ENCODE results near the gene DDX52. TPM values are rescaled to one million over a fixed set of nuclear protein-coding genes. Genes with fewer than 3 reads are reported as not detected.

DDX52 gene
- total RNA-seq, 1 experiment from 2014 or later: 31.9 TPM

DNA sequence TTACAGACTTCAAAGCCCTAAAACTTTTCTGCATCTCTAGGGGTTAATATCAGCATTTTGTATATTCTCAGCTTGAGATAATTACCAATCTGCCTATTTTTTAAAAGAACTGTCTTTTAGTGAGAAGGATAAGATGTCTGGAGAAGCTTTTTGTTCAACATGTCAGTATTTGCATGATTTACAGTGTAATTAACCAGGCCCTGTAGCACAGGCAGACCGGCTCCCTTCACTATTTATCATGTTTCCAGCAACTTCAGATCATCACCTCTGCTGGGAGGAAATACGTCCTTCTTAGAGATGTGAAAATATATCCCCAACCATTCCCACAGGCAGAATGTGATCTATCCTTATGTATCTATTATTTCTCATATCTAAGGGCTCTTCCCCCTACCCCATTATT, 8.6 kb upstream of the DDX52 start:
- DNase-seq (ENCODE audit: low spot score) (no peak), ATAC-seq (no peak)
- Mint-ChIP-seq H3K9me3 (no peaks in the 10 kb centered on the region), H3K27me3 (ENCODE audit: low read depth) (peaks cover 10% of the 10 kb centered on the region), H3K36me3 (no peaks in the 10 kb centered on the region), H3K27ac (no peak overlapping the region), H3K4me3 (no peak overlapping the region), H3K4me1 (no peaks in the 10 kb centered on the region)
- ChIA-PET CTCF (interaction anchor here (5.5 kb wide), 1 partner anchor 165 kb away, joined by 46 read pairs; no protein-coding TSS in a partner anchor), POLR2A (no interaction called here)
- TF ChIP-seq, protein P1, sequence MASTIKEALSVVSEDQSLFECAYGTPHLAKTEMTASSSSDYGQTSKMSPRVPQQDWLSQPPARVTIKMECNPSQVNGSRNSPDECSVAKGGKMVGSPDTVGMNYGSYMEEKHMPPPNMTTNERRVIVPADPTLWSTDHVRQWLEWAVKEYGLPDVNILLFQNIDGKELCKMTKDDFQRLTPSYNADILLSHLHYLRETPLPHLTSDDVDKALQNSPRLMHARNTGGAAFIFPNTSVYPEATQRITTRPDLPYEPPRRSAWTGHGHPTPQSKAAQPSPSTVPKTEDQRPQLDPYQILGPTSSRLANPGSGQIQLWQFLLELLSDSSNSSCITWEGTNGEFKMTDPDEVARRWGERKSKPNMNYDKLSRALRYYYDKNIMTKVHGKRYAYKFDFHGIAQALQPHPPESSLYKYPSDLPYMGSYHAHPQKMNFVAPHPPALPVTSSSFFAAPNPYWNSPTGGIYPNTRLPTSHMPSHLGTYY (CRISPR knock-in tag; IDR thresholded peaks at IDR 0.05): no peak
- no peak for TF ChIP-seq ESRRA (CRISPR knock-in tag; IDR thresholded peaks at IDR 0.05; ENCODE audit: borderline replicate concordance)

DNA sequence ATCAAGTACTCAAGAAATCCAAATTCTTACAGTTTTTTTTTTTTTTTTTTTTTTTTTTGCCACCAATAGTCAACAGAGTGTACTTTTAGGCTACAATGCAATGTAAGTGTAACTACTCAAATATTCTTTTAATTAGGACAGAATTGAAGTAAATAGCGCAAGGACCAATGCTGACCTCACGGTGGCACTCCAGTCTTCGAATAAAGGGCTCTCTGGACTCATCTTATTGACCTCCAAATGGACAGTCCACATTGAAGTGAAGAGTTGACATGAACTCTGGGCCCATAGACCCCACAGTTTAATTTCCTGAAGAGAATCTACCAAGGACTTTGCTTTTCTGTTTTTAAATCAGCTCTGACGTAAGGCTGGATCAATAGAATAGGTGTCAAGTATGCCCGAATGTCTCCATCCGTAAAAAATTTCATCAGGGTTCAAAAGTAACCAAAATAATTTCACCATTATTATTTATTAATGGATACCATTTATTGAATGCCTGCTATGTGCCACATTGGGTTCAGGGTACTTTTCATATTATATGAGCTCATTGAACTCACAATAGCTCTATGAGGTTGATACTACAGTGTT, 7.3 kb upstream of the DDX52 start:
- Mint-ChIP-seq H3K27me3 (ENCODE audit: low read depth) (peaks cover 23% of the 10 kb centered on the region), H3K27ac (no peak overlapping the region), H3K9me3 (no peaks in the 10 kb centered on the region), H3K4me3 (no peak overlapping the region), H3K36me3 (no peaks in the 10 kb centered on the region), H3K4me1 (no peaks in the 10 kb centered on the region)
- TF ChIP-seq TEAD1 (CRISPR knock-in tag; IDR thresholded peaks at IDR 0.05) (no peak), SP1 (CRISPR knock-in tag; conservative IDR thresholded peaks at IDR 0.05) (no peak), ZNF138 (CRISPR knock-in tag; conservative IDR thresholded peaks at IDR 0.05) (no peak), GABPB1 (CRISPR knock-in tag; IDR thresholded peaks at IDR 0.05) (no peak), SMAD3 (CRISPR knock-in tag; IDR thresholded peaks at IDR 0.05; ENCODE audit: borderline replicate concordance) (no peak), ZBTB21 (CRISPR knock-in tag; IDR thresholded peaks at IDR 0.05; ENCODE audit: borderline replicate concordance) (no peak), IRF2 (CRISPR knock-in tag; IDR thresholded peaks at IDR 0.05; ENCODE audit: borderline replicate concordance, low read depth) (no peak), FOXK1 (CRISPR knock-in tag; IDR thresholded peaks at IDR 0.05) (no peak), OVOL2 (CRISPR knock-in tag; IDR thresholded peaks at IDR 0.05; ENCODE audit: borderline replicate concordance) (no peak), GRHL2 (CRISPR knock-in tag; IDR thresholded peaks at IDR 0.05; ENCODE audit: insufficient replicate concordance, severe bottlenecking) (no peak), RELA (CRISPR knock-in tag; IDR thresholded peaks at IDR 0.05; ENCODE audit: borderline replicate concordance) (no peak), SOX15 (CRISPR knock-in tag; IDR thresholded peaks at IDR 0.05) (no peak), TCF7 (CRISPR knock-in tag; IDR thresholded peaks at IDR 0.05; ENCODE audit: low read depth) (no peak)
- TF ChIP-seq, protein P2, sequence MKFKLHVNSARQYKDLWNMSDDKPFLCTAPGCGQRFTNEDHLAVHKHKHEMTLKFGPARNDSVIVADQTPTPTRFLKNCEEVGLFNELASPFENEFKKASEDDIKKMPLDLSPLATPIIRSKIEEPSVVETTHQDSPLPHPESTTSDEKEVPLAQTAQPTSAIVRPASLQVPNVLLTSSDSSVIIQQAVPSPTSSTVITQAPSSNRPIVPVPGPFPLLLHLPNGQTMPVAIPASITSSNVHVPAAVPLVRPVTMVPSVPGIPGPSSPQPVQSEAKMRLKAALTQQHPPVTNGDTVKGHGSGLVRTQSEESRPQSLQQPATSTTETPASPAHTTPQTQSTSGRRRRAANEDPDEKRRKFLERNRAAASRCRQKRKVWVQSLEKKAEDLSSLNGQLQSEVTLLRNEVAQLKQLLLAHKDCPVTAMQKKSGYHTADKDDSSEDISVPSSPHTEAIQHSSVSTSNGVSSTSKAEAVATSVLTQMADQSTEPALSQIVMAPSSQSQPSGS (CRISPR knock-in tag; IDR thresholded peaks at IDR 0.05; ENCODE audit: borderline replicate concordance, low read depth): no peak
- peak; percentile 43 for DNase-seq (ENCODE audit: low spot score)
- POLR2A ChIA-PET: interaction anchor here (0.6 kb wide), 1 partner anchor 136 kb away, joined by 6 read pairs; no protein-coding TSS in a partner anchor
- peak; percentile 55; the same call in 1 of the 2 replicates for ATAC-seq
- CTCF ChIA-PET: interaction anchor here (0.6 to 5.5 kb wide), 15 partner anchors 11 to 1618 kb away, joined by 3 to 46 read pairs (median 4); no protein-coding TSS in a partner anchor

DNA sequence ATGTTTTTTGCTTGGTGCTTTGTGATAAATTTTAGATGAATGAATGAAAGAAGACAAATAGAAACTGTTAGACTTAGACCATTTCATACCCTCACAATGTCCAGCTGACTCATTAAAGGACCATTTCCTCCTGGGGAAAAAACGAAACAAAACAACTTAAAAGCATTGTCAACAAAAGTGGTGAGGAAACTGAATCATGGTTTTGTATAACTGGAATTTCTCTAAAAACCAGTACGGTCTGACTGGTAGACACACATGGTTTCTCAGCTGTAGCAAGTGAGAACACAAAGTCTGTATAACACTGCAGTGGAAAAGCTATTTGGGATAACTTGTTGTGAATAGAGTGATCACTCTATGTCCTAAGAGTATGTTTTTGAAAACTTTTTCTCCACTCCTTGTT, 5.3 kb upstream of the DDX52 start:
- H3K27ac Mint-ChIP-seq: no peak overlapping the region
- no peak for TF ChIP-seq JUN (CRISPR knock-in tag; IDR thresholded peaks at IDR 0.05)
- no peak for TF ChIP-seq ZNF232 (CRISPR knock-in tag; IDR thresholded peaks at IDR 0.05)
- no peak for TF ChIP-seq JAZF1 (CRISPR knock-in tag; IDR thresholded peaks at IDR 0.05)
- TF ChIP-seq, protein P3, sequence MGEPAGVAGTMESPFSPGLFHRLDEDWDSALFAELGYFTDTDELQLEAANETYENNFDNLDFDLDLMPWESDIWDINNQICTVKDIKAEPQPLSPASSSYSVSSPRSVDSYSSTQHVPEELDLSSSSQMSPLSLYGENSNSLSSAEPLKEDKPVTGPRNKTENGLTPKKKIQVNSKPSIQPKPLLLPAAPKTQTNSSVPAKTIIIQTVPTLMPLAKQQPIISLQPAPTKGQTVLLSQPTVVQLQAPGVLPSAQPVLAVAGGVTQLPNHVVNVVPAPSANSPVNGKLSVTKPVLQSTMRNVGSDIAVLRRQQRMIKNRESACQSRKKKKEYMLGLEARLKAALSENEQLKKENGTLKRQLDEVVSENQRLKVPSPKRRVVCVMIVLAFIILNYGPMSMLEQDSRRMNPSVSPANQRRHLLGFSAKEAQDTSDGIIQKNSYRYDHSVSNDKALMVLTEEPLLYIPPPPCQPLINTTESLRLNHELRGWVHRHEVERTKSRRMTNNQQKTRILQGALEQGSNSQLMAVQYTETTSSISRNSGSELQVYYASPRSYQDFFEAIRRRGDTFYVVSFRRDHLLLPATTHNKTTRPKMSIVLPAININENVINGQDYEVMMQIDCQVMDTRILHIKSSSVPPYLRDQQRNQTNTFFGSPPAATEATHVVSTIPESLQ (CRISPR knock-in tag; IDR thresholded peaks at IDR 0.05): no peak
- TF ChIP-seq KAT7 (CRISPR knock-in tag; IDR thresholded peaks at IDR 0.05; ENCODE audit: borderline replicate concordance): no peak
- TF ChIP-seq FOXK1 (CRISPR knock-in tag; IDR thresholded peaks at IDR 0.05): no peak
- TF ChIP-seq, protein P4, sequence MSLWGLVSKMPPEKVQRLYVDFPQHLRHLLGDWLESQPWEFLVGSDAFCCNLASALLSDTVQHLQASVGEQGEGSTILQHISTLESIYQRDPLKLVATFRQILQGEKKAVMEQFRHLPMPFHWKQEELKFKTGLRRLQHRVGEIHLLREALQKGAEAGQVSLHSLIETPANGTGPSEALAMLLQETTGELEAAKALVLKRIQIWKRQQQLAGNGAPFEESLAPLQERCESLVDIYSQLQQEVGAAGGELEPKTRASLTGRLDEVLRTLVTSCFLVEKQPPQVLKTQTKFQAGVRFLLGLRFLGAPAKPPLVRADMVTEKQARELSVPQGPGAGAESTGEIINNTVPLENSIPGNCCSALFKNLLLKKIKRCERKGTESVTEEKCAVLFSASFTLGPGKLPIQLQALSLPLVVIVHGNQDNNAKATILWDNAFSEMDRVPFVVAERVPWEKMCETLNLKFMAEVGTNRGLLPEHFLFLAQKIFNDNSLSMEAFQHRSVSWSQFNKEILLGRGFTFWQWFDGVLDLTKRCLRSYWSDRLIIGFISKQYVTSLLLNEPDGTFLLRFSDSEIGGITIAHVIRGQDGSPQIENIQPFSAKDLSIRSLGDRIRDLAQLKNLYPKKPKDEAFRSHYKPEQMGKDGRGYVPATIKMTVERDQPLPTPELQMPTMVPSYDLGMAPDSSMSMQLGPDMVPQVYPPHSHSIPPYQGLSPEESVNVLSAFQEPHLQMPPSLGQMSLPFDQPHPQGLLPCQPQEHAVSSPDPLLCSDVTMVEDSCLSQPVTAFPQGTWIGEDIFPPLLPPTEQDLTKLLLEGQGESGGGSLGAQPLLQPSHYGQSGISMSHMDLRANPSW (CRISPR knock-in tag; conservative IDR thresholded peaks at IDR 0.05; ENCODE audit: low read depth): no peak
- TF ChIP-seq CREM (CRISPR knock-in tag; IDR thresholded peaks at IDR 0.05): no peak
- TF ChIP-seq NFE2L1 (CRISPR knock-in tag; IDR thresholded peaks at IDR 0.05): no peak
- TF ChIP-seq, protein P5, sequence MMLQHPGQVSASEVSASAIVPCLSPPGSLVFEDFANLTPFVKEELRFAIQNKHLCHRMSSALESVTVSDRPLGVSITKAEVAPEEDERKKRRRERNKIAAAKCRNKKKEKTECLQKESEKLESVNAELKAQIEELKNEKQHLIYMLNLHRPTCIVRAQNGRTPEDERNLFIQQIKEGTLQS (CRISPR knock-in tag; conservative IDR thresholded peaks at IDR 0.05): no peak

More for the DNA sequence above, 5.3 kb upstream of the DDX52 start:
- no peak for DNase-seq (ENCODE audit: low spot score)
- ATAC-seq: no peak
- ChIA-PET CTCF (interaction anchor here (1.1 to 5.5 kb wide), 2 partner anchors 143 to 168 kb away, joined by 4 to 46 read pairs; no protein-coding TSS in a partner anchor), POLR2A (no interaction called here)
- Mint-ChIP-seq H3K36me3 (no peaks in the 10 kb centered on the region), H3K4me1 (peaks cover 4% of the 10 kb centered on the region; the same call in 1 of the 2 replicates), H3K27me3 (ENCODE audit: low read depth) (peaks cover 39% of the 10 kb centered on the region), H3K4me3 (no peak overlapping the region), H3K9me3 (no peaks in the 10 kb centered on the region)

All from WTC11 (cell line).